B cell (primary cell): ENCODE data around the gene ATXN2. TPM values are rescaled to one million over a fixed set of nuclear protein-coding genes. Genes with fewer than 3 reads are reported as not detected.

Experiments used
- ATAC-seq: fragments of 200-7000 bp; cut with Tn5 transposase; one replicate; pipeline ENCODE4 v1.10.0; 2021; ENCODE audit warnings: low read depth, mild to moderate bottlenecking, moderate number of reproducible peaks, moderate library complexity
- CTCF ChIA-PET: fragments of 350-600 bp; sonication (Branson Sonifier 250); formaldehyde crosslinking; loops from one replicate; lab custom pipeline; 2021; ENCODE audit warnings: antibody characterized with exemption, inconsistent platforms; lab: Charles Lee
- POLR2A ChIA-PET: fragments of 350-600 bp; sonication (Branson Sonifier 250); formaldehyde crosslinking; loops from one replicate; lab custom pipeline; 2021; ENCODE audit warnings: antibody characterized with exemption; lab: Charles Lee
- DNase-seq: peaks from one replicate; pipeline ENCODE4 v3.0.0; 2013
- H2AFZ ChIP-seq: 2 replicates; pipeline ENCODE4 v1.6.1; 2012; ENCODE audit warnings: mild to moderate bottlenecking, low read depth, low read length; ENCODE audit not compliant: insufficient read depth, poor library complexity, severe bottlenecking
- H3K27ac ChIP-seq, 2 donors: 1 replicate in 1 of 2; 2 replicates in 1 of 2; pipeline ENCODE4 v1.5.1; 2012 to 2013; ENCODE audit warnings: low read length in 2 of 2, mild to moderate bottlenecking in 2 of 2, moderate library complexity in 1 of 2
- H3K27me3 ChIP-seq, 4 experiments: fragments of 200-600 bp in 1 of 4; sonication (generic) in 1 of 4; replicated peaks in 1 of 4; 1 replicate in 2 of 4; 2 replicates in 2 of 4; pipeline versions ENCODE4 v1.6.1 to v1.7.0; 2013 to 2016; ENCODE audit warnings: low read length in 3 of 4, mild to moderate bottlenecking in 2 of 4, mixed read lengths in 1 of 4, moderate library complexity in 1 of 4; ENCODE audit not compliant: insufficient read depth in 4 of 4, control insufficient read depth in 3 of 4; ENCODE audit errors: control extremely low read depth in 1 of 4
- H3K36me3 ChIP-seq, 2 experiments: replicated peaks in 1 of 2; 1 replicate in 1 of 2; 2 replicates in 1 of 2; pipeline versions ENCODE4 v1.6.1 to v1.7.1; 2013; ENCODE audit warnings: low read length in 1 of 2; ENCODE audit not compliant: insufficient read depth in 2 of 2, control insufficient read depth in 1 of 2; ENCODE audit errors: control extremely low read depth in 1 of 2, extremely low read depth in 1 of 2
- H3K4me1 ChIP-seq, 2 donors: fragments of 200-600 bp in 1 of 2; sonication (generic) in 1 of 2; 1 replicate in 1 of 2; 2 replicates in 1 of 2; pipeline versions ENCODE4 v1.5.1 to v1.6.1; 2013 to 2017; ENCODE audit warnings: low read length in 2 of 2; ENCODE audit not compliant: control insufficient read depth in 2 of 2, insufficient read depth in 2 of 2
- H3K4me2 ChIP-seq: replicated peaks from 2 replicates; pipeline ENCODE3; 2012; ENCODE audit warnings: mild to moderate bottlenecking, low read depth, low read length; ENCODE audit not compliant: poor library complexity, severe bottlenecking
- H3K4me3 ChIP-seq, 5 experiments: fragments of 200-600 bp in 1 of 5; sonication (generic) in 1 of 5; 1 replicate in 3 of 5; 2 replicates in 2 of 5; pipeline versions ENCODE4 v1.5.1 to v1.7.0; 2011 to 2016; ENCODE audit warnings: low read length in 4 of 5, mild to moderate bottlenecking in 4 of 5, low read depth in 2 of 5, control low read depth in 1 of 5, moderate library complexity in 1 of 5; ENCODE audit not compliant: insufficient read depth in 1 of 5; ENCODE audit errors: control extremely low read depth in 1 of 5, extremely low read depth in 1 of 5
- H3K79me2 ChIP-seq: fragments of 200-600 bp; sonication (generic); one replicate; pipeline ENCODE4 v1.6.0; 2016; ENCODE audit warnings: low read length; ENCODE audit not compliant: control insufficient read depth, insufficient read depth
- H3K9ac ChIP-seq: fragments of 200-600 bp; sonication (generic); 2 replicates; pipeline ENCODE4 v1.6.1; 2017; ENCODE audit warnings: mild to moderate bottlenecking, low read length, moderate library complexity
- H3K9me3 ChIP-seq, 3 donors: one replicate each; pipeline versions ENCODE4 v1.6.1 to v1.7.1; 2013; ENCODE audit warnings: low read length in 2 of 3; ENCODE audit not compliant: control insufficient read depth in 2 of 3, insufficient read depth in 1 of 3; ENCODE audit errors: control extremely low read depth in 1 of 3
- H4K20me1 ChIP-seq: 2 replicates; pipeline ENCODE4 v1.6.0; 2012; ENCODE audit warnings: mild to moderate bottlenecking, low read length; ENCODE audit not compliant: insufficient read depth, control insufficient read depth, poor library complexity, severe bottlenecking
- H3K27ac Mint-ChIP-seq: one replicate; pipeline ENCODE4 v1.8.0; 2021; ENCODE audit warnings: mixed read lengths
- H3K27me3 Mint-ChIP-seq: one replicate; pipeline ENCODE4 v1.8.0; 2021; ENCODE audit warnings: mixed read lengths
- H3K4me1 Mint-ChIP-seq: one replicate; pipeline ENCODE4 v1.8.0; 2021; ENCODE audit warnings: mixed read lengths
- H3K4me3 Mint-ChIP-seq: one replicate; pipeline ENCODE4 v1.8.0; 2021; ENCODE audit warnings: mixed read lengths
- H3K9me3 Mint-ChIP-seq: one replicate; pipeline ENCODE4 v1.8.0; 2022; ENCODE audit warnings: mixed read lengths; ENCODE audit not compliant: insufficient read depth
- CTCF ChIP-seq: fragments of 200-600 bp; IDR thresholded peaks from one replicate; pipeline ENCODE4 v1.8.0; 2022; ENCODE audit warnings: antibody characterized with exemption, mild to moderate bottlenecking
- EZH2 ChIP-seq: IDR thresholded peaks from 2 replicates; pipeline ENCODE4 v1.6.1; 2012; ENCODE audit warnings: borderline replicate concordance, low read depth, mild to moderate bottlenecking, moderate library complexity, low read length; ENCODE audit not compliant: insufficient read depth, poor library complexity, severe bottlenecking
- WGBS: methylation state at CpG from one replicate; pipeline ENCODE4 v1.1.5; 2013; ENCODE audit warnings: missing lambda C conversion rate; ENCODE audit not compliant: insufficient coverage; 5-methylcytosine and 5-hydroxymethylcytosine counted together
- intact Hi-C: fragments of 100-400 bp; cut with micrococcal nuclease; formaldehyde crosslinking; loops from one replicate; pipeline ENCODE4 v1.10.0; 2022
- polyA plus RNA-seq: library from polyadenylated mRNA; depleted of rRNA; stranded (reverse); fragments of >200 nt; gene quantifications from 2 replicates; pipeline ENCODE4 v1.2.3, GENCODE V29; 2012
- total RNA-seq, 2 donors: library from RNA; stranded (reverse); fragments of 120-200 nt in 1 of 2; gene quantifications; 1 replicate in 1 of 2; 2 replicates in 1 of 2; pipeline versions ENCODE4 v1.2.3 to v1.2.4, GENCODE V29; 2013 to 2022

ATXN2 gene
- total and polyA plus RNA-seq, 2 donors (not counting 1 experiment from before 2014, with no cell fraction given) = 28.2 to 83.8 TPM

GRCh38 chr12:111451649-111452129, 147.4 kb downstream of the ATXN2 start:
- H3K4me2 ChIP-seq = no peak overlapping the region
- Mint-ChIP-seq H3K27me3 (no peaks in the 10 kb centered on the region), H3K4me1 (peaks cover 29% of the 10 kb centered on the region), H3K9me3 (no peaks in the 10 kb centered on the region), H3K4me3 (no peak overlapping the region), H3K27ac (peak overlapping the region; percentile 17)
- no peaks in the 10 kb centered on the region for H3K9me3 ChIP-seq
- POLR2A ChIA-PET = interaction anchor here (0.5 to 1.8 kb wide), 5 partner anchors 16 to 54 kb away, joined by 3 to 14 read pairs (median 4); no protein-coding TSS in a partner anchor
- intact Hi-C loops = loop anchor here (1.0 to 2.0 kb wide), 5 partner anchors 17 to 120 kb away; no protein-coding TSS in a partner anchor
- 49% methylated on average over 2 of the region's 6 CpGs for WGBS
- H3K27me3 ChIP-seq = no peaks in the 10 kb centered on the region
- peak overlapping the region in 1 of 2 donors; percentile 37 for H3K27ac ChIP-seq
- no peak overlapping the region for H3K4me3 ChIP-seq
- CTCF ChIA-PET = interaction anchor here (0.6 to 42.0 kb wide), 41 partner anchors 9 to 563 kb away, joined by 3 to 1472 read pairs (median 4); partner anchors contain the start of genes ACAD10, BRAP, PHETA1 and SH2B3
- peak; percentile 64 for ATAC-seq
- peaks cover 0 to 24% of the 10 kb centered on the region in 2 donors for H3K4me1 ChIP-seq
- H4K20me1 ChIP-seq = peaks cover 5% of the 10 kb centered on the region
- H3K79me2 ChIP-seq = peaks cover 18% of the 10 kb centered on the region
- H2AFZ ChIP-seq = no peak overlapping the region
- TF ChIP-seq EZH2 = no peak
- TF ChIP-seq CTCF = peak; percentile 89
- H3K36me3 ChIP-seq = peaks cover 2 to 76% of the 10 kb centered on the region in 2 experiments
- no peak overlapping the region for H3K9ac ChIP-seq
- DNase-seq = peak; percentile 80

- ChIA-PET POLR2A (interaction anchor here (1.0 to 1.8 kb wide), 2 partner anchors 16 to 48 kb away, joined by 5 to 14 read pairs; no protein-coding TSS in a partner anchor), CTCF (interaction anchor here (0.6 to 42.0 kb wide), 32 partner anchors 8 to 1437 kb away, joined by 3 to 1472 read pairs (median 7); partner anchors contain the start of genes ACAD10, BRAP, PHETA1 and SH2B3)
- Histone ChIP-seq H4K20me1 (peaks cover 10% of the 10 kb centered on the region), H3K27ac (peak overlapping the region in 1 of 2 donors; percentile 34), H3K4me1 (peaks cover 2 to 29% of the 10 kb centered on the region in 2 donors), H3K9ac (no peak overlapping the region), H3K36me3 (peaks cover 2 to 78% of the 10 kb centered on the region in 2 experiments), H3K4me2 (no peak overlapping the region), H3K79me2 (peaks cover 23% of the 10 kb centered on the region), H3K4me3 (no peak overlapping the region), H3K9me3 (no peaks in the 10 kb centered on the region), H3K27me3 (no peaks in the 10 kb centered on the region), H2AFZ (no peak overlapping the region)
- no peak overlapping the region for H3K4me3 Mint-ChIP-seq
- no peak for TF ChIP-seq EZH2
- no peak for TF ChIP-seq CTCF
- ATAC-seq (no peak), DNase-seq (no peak)
- intact Hi-C loops = loop anchor here (1.0 to 2.0 kb wide), 5 partner anchors 16 to 120 kb away; no protein-coding TSS in a partner anchor
- no peaks in the 10 kb centered on the region for H3K9me3 Mint-ChIP-seq
- no peaks in the 10 kb centered on the region for H3K27me3 Mint-ChIP-seq
- peaks cover 33% of the 10 kb centered on the region for H3K4me1 Mint-ChIP-seq
- WGBS = no CpG with 5 or more reads among the region's 1 CpG
- H3K27ac Mint-ChIP-seq = peak overlapping the region; percentile 42
Measured at GRCh38 chr12:111451232-111451631, 147.9 kb downstream of the ATXN2 start.
